T-helper 17 cell (primary cell): ENCODE measurements around the gene KLHL30. TPM values are rescaled to one million over a fixed set of nuclear protein-coding genes. Genes with fewer than 3 reads are reported as not detected.

Experiments
- ATAC-seq: fragments of 150-1000 bp; cut with Tn5 transposase; 2 replicates; pipeline ENCODE4 v1.10.0; 2021; ENCODE audit warnings: mild to moderate bottlenecking, moderate library complexity
- DNase-seq, 3 donors: peaks; one replicate each; pipeline versions ENCODE4 v3.0.0 to v3.0.0-alpha.2; 2020 to 2021
- H3K9me3 ChIP-seq: one replicate; pipeline ENCODE4 v1.7.0; 2013; ENCODE audit warnings: low read length, mild to moderate bottlenecking; ENCODE audit not compliant: control insufficient read depth, poor library complexity, severe bottlenecking
- H3K27ac Mint-ChIP-seq: one replicate; pipeline ENCODE4 v1.8.0; 2022; ENCODE audit warnings: mild to moderate bottlenecking, moderate library complexity, mixed read lengths
- H3K27me3 Mint-ChIP-seq: one replicate; pipeline ENCODE4 v1.8.0; 2022; ENCODE audit warnings: mixed read lengths
- H3K36me3 Mint-ChIP-seq: one replicate; pipeline ENCODE4 v1.8.0; 2022; ENCODE audit warnings: low read depth, mixed read lengths
- H3K4me1 Mint-ChIP-seq: one replicate; pipeline ENCODE4 v1.8.0; 2022; ENCODE audit warnings: mild to moderate bottlenecking, mixed read lengths
- H3K4me3 Mint-ChIP-seq: one replicate; pipeline ENCODE4 v1.8.0; 2022; ENCODE audit warnings: mild to moderate bottlenecking, moderate library complexity, mixed read lengths
- total RNA-seq, 4 donors: library from RNA in 2 of 4; stranded (reverse) in 2 of 4; gene quantifications; one replicate each; pipeline ENCODE4 v1.2.3 and lab custom pipeline; 2022 to 2026

The KLHL30 gene
- total RNA-seq, 2 donors from 2014 or later = not detected

GRCh38 chr2:238120463-238121298 is 17.8 kb upstream of the KLHL30 start:
- DNase-seq (no peak), ATAC-seq (no peak)
- H3K27me3 Mint-ChIP-seq = no peaks in the 10 kb centered on the region
- no peak overlapping the region for H3K4me3 Mint-ChIP-seq
- no peaks in the 10 kb centered on the region for H3K36me3 Mint-ChIP-seq
- H3K9me3 ChIP-seq = no peaks in the 10 kb centered on the region
- H3K27ac Mint-ChIP-seq = no peak overlapping the region
- no peaks in the 10 kb centered on the region for H3K4me1 Mint-ChIP-seq

- DNase-seq = no peak
These were observed 16.8 kb upstream of the KLHL30 start for GRCh38 chr2:238121511-238122286.

GRCh38 chr2:238122287-238123217 is 15.9 kb upstream of the KLHL30 start:
- no peak overlapping the region for H3K27ac Mint-ChIP-seq
- no peaks in the 10 kb centered on the region for H3K27me3 Mint-ChIP-seq
- H3K4me1 Mint-ChIP-seq = peaks cover under 1% of the 10 kb centered on the region
- no peak for ATAC-seq
- H3K4me3 Mint-ChIP-seq = no peak overlapping the region
- no peaks in the 10 kb centered on the region for H3K9me3 ChIP-seq
- no peak for DNase-seq
- no peaks in the 10 kb centered on the region for H3K36me3 Mint-ChIP-seq

More at GRCh38 chr2:238121511-238122286, 16.8 kb upstream of the KLHL30 start:
- no peak overlapping the region for H3K27ac Mint-ChIP-seq
- H3K9me3 ChIP-seq = no peaks in the 10 kb centered on the region
- H3K27me3 Mint-ChIP-seq = no peaks in the 10 kb centered on the region
- H3K36me3 Mint-ChIP-seq = no peaks in the 10 kb centered on the region
- H3K4me3 Mint-ChIP-seq = no peak overlapping the region
- no peaks in the 10 kb centered on the region for H3K4me1 Mint-ChIP-seq
- no peak for ATAC-seq

- Mint-ChIP-seq H3K36me3 (no peaks in the 10 kb centered on the region), H3K4me1 (peaks cover 3% of the 10 kb centered on the region), H3K27me3 (no peaks in the 10 kb centered on the region), H3K27ac (no peak overlapping the region), H3K4me3 (no peak overlapping the region)
- no peak for ATAC-seq
- DNase-seq = no peak
- no peaks in the 10 kb centered on the region for H3K9me3 ChIP-seq
These were observed 15.1 kb upstream of the KLHL30 start for GRCh38 chr2:238123218-238123971.

- H3K27ac Mint-ChIP-seq = no peak overlapping the region
These were observed 14.4 kb upstream of the KLHL30 start for GRCh38 chr2:238123991-238124470.

GRCh38 chr2:238124488-238125126 is 13.9 kb upstream of the KLHL30 start:
- no peak for ATAC-seq
- no peaks in the 10 kb centered on the region for H3K36me3 Mint-ChIP-seq
- peaks cover 3% of the 10 kb centered on the region for H3K4me1 Mint-ChIP-seq
- H3K27ac Mint-ChIP-seq = no peak overlapping the region
- DNase-seq = no peak
- H3K4me3 Mint-ChIP-seq = no peak overlapping the region
- H3K27me3 Mint-ChIP-seq = no peaks in the 10 kb centered on the region
- no peaks in the 10 kb centered on the region for H3K9me3 ChIP-seq

More at GRCh38 chr2:238123991-238124470, 14.4 kb upstream of the KLHL30 start:
- H3K4me1 Mint-ChIP-seq = peaks cover 3% of the 10 kb centered on the region
- H3K36me3 Mint-ChIP-seq = no peaks in the 10 kb centered on the region
- H3K27me3 Mint-ChIP-seq = no peaks in the 10 kb centered on the region
- H3K9me3 ChIP-seq = no peaks in the 10 kb centered on the region
- no peak overlapping the region for H3K4me3 Mint-ChIP-seq
- ATAC-seq (no peak), DNase-seq (no peak)

- no peak for ATAC-seq
- no peak overlapping the region for H3K27ac Mint-ChIP-seq
These were observed 13.2 kb upstream of the KLHL30 start for GRCh38 chr2:238125127-238125885.

GRCh38 chr2:238126338-238126737 is 12.1 kb upstream of the KLHL30 start:
- H3K9me3 ChIP-seq = no peaks in the 10 kb centered on the region
- H3K36me3 Mint-ChIP-seq = no peaks in the 10 kb centered on the region
- DNase-seq (no peak), ATAC-seq (no peak)
- peaks cover 3% of the 10 kb centered on the region for H3K4me1 Mint-ChIP-seq
- no peak overlapping the region for H3K4me3 Mint-ChIP-seq
- no peaks in the 10 kb centered on the region for H3K27me3 Mint-ChIP-seq
- no peak overlapping the region for H3K27ac Mint-ChIP-seq

More at GRCh38 chr2:238125127-238125885, 13.2 kb upstream of the KLHL30 start:
- Mint-ChIP-seq H3K36me3 (no peaks in the 10 kb centered on the region), H3K4me1 (peaks cover 3% of the 10 kb centered on the region), H3K27me3 (no peaks in the 10 kb centered on the region), H3K4me3 (no peak overlapping the region)
- no peak for DNase-seq
- no peaks in the 10 kb centered on the region for H3K9me3 ChIP-seq

GRCh38 chr2:238126775-238127164 is 11.7 kb upstream of the KLHL30 start:
- ATAC-seq = no peak
- Mint-ChIP-seq H3K27ac (no peak overlapping the region), H3K36me3 (no peaks in the 10 kb centered on the region), H3K4me1 (peaks cover 3% of the 10 kb centered on the region), H3K27me3 (no peaks in the 10 kb centered on the region), H3K4me3 (no peak overlapping the region)
- no peaks in the 10 kb centered on the region for H3K9me3 ChIP-seq
- DNase-seq = no peak

GRCh38 chr2:238127165-238128060 is 11.1 kb upstream of the KLHL30 start:
- peaks cover 3% of the 10 kb centered on the region for H3K4me1 Mint-ChIP-seq
- no peaks in the 10 kb centered on the region for H3K36me3 Mint-ChIP-seq
- H3K4me3 Mint-ChIP-seq = no peak overlapping the region
- H3K27me3 Mint-ChIP-seq = no peaks in the 10 kb centered on the region
- H3K9me3 ChIP-seq = no peaks in the 10 kb centered on the region
- DNase-seq (no peak), ATAC-seq (no peak)
- H3K27ac Mint-ChIP-seq = no peak overlapping the region

GRCh38 chr2:238128061-238128440 is 10.4 kb upstream of the KLHL30 start:
- ATAC-seq (no peak), DNase-seq (no peak)
- Mint-ChIP-seq H3K27ac (no peak overlapping the region), H3K27me3 (no peaks in the 10 kb centered on the region), H3K36me3 (no peaks in the 10 kb centered on the region), H3K4me1 (peaks cover 3% of the 10 kb centered on the region), H3K4me3 (no peak overlapping the region)
- no peaks in the 10 kb centered on the region for H3K9me3 ChIP-seq
